NCI-H748 (cell line): ENCODE results near the gene SMOC2.
"Not testable (repeated sequence)": the region's sequence is repeated elsewhere in the genome, so short reads cannot be mapped to it uniquely, and the experiment has no call there.

Experiments used
- DNase-seq: peaks from one replicate; lab custom pipeline; 2025; ENCODE audit not compliant: unreplicated experiment; lab: John Stamatoyannopoulos, UW

SMOC2 gene

DNA sequence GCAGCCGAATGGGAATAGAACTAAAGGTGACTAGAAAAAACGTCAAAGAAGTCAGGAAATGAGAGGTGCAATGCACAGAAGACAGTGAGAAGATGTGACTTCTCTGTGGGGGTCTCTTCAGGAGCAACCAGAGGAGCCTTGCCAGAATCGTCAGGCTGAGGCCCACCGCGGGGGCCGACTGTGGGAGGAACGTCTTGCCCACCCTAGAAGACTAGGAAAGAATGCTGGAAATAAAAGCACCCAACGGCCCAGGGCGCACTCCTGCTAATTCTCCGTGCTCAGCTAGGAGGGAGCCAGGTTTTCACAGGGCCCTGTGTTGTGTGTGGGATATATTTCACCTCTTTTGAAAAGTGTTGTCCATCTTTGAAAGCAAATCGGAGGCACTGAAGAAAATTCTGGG, 129.2 kb downstream of the SMOC2 start:
- no peak for DNase-seq

DNA sequence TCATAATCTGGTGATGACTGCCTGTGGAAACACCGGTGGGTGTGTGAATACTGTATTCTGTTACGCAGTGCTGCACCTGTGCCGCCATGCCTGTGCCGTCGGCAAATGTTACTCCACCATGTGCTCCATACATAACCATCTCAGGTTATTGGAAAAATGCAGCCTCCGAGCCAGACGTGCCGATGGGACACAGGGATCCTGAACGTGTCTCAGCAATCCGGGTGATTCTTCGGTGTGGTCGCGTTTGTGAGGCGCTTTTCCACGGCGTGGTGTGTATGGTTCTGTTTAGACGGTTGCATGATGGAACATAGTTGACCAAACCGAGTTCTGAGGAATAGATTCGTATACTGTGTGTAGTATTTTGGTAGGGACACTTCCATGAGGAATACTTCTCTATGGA, 130.3 kb downstream of the SMOC2 start:
- DNase-seq = no peak

DNA sequence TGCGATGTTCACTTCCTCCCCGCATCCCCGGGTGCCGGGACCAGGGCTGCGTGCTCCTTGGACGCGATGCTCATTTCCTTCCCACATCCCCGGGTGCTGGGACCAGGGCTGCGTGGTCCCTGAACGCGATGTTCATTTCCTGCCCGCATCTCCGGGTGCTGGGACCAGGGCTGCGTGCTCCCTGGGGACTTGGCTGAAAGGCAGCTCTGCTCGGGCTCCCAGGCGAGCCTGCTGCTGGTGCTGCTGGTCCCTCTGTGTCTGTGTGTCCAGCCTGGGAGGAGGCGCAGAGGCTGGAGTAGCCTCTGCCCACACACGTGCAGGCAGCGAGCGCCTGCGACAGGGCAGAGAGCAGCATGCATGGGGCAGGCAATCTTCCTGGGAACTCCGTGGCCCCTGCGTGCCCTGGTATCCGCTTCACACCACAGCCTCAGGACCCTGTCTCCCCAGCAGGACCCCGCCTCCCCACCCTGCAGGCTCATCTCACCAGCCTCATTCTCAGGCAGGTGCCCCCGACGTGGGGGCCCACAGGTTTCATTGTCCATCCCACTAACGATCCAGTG, 132.4 kb downstream of the SMOC2 start:
- not testable (repeated sequence) for DNase-seq

GRCh38 chr6:168574075-168574698, 133.2 kb downstream of the SMOC2 start:
- no peak for DNase-seq

DNA sequence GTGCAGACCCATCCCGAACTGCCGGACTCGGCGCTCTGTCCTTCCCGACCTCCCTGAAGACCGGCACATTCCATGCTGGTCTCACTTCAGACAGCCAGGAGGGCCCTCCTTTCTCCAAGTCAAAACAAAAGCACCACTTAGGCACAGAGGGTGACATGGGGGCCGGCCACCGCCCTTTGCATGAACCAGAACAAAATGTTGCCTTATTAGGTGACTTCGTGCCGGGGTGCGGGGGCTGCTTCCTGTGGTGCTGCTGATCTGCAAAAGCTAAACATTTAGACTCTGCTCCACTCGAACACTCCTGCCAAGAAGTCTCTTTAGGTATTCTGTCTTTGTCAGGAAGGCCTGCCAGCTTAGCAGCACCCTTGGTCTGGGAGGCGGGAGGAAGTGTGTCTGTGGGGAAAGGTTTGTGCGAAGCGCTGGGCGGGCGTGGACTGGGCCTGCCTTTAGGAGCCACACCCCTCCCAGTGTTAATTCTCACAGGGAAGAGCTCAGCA, 133.8 kb downstream of the SMOC2 start:
- DNase-seq = no peak

DNA sequence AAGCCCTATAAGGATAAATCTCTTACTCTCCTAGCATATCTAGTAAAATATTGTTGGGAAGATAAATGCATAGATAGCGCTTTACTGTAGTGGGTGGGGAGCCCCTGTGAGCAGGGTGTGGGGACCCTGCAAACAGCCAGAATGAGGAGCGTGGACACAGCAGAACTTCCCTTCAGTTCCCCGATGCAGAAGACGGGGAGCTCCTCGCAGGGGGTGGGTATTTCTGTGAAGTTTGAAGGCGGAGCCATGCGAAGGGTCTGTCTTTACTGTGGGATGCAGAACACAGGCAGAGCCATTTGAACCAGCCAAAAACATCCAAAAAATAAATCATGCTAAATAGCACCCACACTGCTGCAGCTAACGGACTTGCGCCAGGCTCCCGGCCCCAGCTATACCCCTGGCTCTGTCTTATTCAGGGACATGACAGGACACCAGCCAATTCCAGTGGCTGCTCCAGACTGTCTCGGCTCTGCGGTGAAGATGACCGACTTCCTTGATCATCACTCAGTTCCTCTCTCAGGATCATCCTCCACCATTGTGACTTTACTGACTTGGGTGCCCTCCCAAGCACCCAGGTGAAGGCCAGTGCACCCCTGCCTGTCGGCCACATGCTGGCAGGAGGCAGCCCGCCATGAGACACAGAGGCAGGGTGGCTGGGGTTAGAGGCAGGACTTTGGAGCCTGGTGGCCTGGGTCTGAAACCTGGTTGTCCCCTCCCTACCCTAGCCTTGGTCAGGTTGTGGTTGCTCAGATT, 134.5 kb downstream of the SMOC2 start:
- DNase-seq = no peak

- DNase-seq = no peak
These were observed 135.4 kb downstream of the SMOC2 start for GRCh38 chr6:168576388-168576787.

DNA sequence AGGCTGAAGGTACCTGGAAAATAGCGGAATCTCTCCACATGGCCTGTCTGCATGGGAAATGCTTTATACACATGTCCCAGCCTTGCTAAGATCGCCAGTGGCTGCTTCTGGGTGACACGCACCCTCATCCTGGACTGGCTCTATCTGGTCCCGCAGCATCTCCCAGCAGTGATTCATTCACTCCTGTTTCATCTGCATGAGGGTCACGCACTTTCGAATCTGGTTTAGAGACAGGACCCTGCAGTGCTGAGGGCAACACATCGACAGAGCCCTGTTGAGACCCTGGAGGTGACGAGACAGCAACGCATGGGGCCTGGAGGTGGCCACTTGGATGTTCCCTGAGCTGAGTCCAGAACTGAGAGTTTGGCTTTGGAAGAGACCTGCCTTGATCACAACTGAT, 136.5 kb downstream of the SMOC2 start:
- DNase-seq = no peak

GRCh38 chr6:168578036-168578435, 137.1 kb downstream of the SMOC2 start:
- no peak for DNase-seq

GRCh38 chr6:168581236-168581635, 140.3 kb downstream of the SMOC2 start:
- peak; percentile 7 for DNase-seq

DNA sequence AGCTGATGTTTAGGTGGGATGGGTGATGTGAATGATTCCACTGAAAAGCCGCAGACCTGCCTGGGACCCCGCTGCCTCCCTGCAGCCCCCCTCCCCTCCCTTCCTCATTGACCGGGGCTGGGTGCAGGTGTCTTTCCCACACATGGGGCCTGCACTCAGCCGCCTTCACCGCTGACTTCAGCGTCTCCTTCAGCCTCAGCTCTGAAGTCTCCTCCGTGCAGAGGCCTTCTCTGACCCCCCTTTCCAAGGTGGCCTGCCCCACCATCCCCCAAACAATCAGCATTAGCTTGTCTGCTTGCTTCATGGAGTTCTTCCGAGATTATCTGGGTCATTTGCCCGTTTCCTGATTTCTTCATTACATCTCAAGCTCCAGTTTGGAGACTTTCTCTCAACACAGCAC, 140.7 kb downstream of the SMOC2 start:
- no peak for DNase-seq

GRCh38 chr6:168582571-168582981, 141.6 kb downstream of the SMOC2 start:
- no peak for DNase-seq

GRCh38 chr6:168583126-168583525, 142.1 kb downstream of the SMOC2 start:
- DNase-seq = no peak

GRCh38 chr6:168583821-168584220, 142.8 kb downstream of the SMOC2 start:
- DNase-seq = no peak

GRCh38 chr6:168584249-168584648, 143.3 kb downstream of the SMOC2 start:
- DNase-seq = no peak

DNA sequence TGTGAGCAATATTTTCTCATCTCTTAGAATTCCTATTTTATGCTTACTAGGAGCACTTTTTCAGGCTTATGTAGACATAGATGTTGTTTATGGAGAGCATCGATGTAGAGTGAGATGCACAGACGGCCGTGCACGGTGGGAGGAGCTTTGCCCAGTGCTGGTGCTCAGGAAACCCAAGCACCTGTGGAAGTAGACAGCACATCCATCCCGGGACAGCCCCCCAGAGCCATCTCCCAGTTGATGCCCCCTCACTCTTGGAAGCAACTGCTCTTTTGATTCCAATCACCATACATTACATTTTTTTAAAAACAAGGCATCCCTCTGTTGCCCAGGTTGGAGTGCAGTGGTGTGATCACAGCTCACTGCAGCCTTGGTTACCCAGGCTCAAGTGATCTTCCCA, 143.7 kb downstream of the SMOC2 start:
- no peak for DNase-seq

DNA sequence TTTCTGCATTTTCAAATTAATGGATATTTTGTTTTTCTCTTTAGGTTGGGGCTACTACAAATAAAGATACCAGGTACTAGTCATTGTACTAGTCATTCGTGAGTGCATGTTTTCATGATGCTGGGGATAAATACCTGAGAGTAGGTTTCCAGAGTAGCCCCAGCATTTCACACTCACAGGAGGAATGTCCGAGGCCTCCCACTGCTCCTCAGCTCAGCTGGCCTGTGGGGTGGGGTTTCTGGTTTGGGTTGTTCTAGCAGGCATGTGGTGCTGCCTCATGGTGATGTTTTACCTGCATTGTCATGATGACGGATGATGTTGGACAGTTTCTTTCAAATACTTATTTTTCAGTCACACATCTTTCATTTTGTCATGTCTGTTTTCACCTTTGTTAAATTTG, 144.5 kb downstream of the SMOC2 start:
- DNase-seq = no peak

GRCh38 chr6:168589275-168589674, 148.3 kb downstream of the SMOC2 start:
- no peak for DNase-seq

DNA sequence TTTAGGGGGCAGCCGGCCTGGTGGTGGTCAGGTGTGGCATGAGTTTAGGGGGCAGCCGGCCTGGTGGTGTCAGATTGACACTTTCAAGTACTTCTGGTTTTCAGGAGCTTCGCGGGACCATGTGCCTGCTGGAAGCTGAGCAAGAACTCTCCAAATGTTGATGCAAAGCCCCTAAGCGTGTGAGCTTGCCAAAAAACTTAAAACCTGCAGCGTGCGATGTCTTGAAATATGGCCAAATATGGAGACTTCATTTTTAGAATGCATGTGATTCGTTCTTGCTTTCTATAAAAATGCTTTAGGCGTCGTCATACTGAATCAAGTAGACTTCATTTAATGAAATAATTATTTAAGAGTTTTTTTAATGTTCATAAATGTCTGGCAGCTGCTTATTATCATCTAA, 149.4 kb downstream of the SMOC2 start:
- no peak for DNase-seq

DNA sequence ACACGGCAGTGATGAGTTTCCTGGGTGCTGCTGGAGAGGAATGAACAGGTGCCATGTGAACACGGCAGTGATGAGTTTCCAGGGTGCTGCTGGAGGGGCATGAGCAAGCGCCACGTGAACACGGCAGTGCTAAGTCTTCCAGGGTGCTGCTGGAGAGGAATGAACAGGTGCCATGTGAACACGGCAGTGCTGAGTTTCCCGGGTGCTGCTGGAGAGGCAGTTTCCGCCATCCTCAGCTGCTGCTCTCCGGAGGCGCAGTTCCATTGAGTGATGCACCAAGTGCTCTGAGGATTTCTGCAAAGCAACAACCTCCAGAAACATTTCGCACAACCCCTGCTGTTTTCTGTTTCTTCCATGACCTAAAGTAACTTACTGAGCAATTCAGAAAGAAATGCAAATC, 155.4 kb downstream of the SMOC2 start:
- DNase-seq = peak; percentile 26

DNA sequence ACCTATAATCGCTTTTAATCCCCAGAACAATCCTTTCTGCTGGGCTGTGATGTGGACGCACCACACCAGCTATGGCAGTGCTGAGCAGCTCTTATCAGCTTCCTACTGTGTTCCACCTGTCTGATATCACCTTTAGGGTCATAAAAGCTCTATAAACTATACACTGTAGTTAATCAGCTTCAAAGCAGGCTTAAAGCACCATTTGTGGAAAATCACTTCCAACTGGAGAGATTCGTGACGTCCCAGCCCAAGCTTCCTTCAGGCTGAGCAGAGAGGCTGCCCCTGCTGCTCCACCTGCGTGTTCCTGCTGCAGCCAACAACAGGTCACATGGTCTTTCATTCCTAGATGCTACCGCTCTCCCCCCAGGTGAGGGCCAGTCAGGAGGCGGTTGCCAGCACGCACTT, 156.5 kb downstream of the SMOC2 start:
- DNase-seq = peak; percentile 95
